Adipose tissue (tissue), 3 donors: ENCODE measurements around the gene KDM1B. TPM values are rescaled to one million over a fixed set of nuclear protein-coding genes. Genes with fewer than 3 reads are reported as not detected.

ENCODE experiments used
- H3K27ac ChIP-seq: one replicate; pipeline ENCODE4 v1.5.1; 2013; ENCODE audit warnings: low read depth, low read length
- WGBS, 3 donors: extraction: QIAGEN DNeasy Blood & Tissue Kit; methylation state at CpG; one replicate each; pipeline ENCODE4 v1.1.7; 2013; 5-methylcytosine and 5-hydroxymethylcytosine counted together
- polyA plus RNA-seq, 3 donors: library from polyadenylated mRNA; stranded (reverse); fragments of 200-250 nt; gene quantifications; one replicate each; pipeline ENCODE4 v1.2.3, GENCODE V29; 2013
- donor health status: healthy with polysubstance abuse.
- donor health status: Bipolar disorder and iron deficiency.
- donor health status: healthy.

The KDM1B gene
- polyA plus RNA-seq, 3 donors, result 4.0 to 9.7 (median 4.9) TPM

DNA sequence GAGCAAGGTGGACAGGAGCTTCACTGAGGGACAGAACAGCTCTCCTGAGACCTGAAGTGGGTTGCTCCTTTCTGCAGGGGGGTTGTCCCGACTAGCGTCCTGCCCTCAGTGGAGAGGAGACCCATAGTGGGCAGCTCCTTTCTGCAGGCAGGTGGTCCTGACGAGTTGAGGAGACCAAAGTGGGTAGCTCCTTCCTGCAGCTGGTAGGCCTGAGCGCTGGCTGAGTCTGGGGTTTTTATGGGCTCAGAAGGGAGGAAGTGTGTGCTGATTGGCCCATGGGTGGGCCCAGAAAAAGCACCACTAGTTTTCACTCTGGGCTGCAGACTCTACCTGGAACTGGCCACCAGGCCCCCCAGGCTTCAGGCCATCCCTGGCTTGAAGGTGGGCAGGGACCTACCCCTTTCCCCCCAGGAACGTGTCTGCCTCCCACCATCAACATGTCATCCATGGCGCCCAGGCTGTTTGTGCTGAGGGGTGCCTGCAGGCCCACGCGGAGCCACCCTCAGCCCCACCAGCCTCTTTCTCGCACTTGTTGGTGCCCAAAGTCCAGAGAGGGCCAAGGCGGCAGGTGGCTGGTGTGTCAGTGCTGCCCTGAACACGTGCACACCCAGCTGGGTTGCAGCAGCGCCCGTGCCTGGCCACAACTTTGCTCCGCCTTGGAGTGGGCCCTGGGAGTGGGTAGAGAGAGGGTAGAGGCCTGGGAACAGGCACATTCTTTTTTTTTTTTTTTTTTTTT lies 110.7 kb downstream of the KDM1B start:
- H3K27ac ChIP-seq, result no peak overlapping the region
- 94 to 97% (median 94%) methylated on average over 14 of the region's 14 CpGs for WGBS, 3 donors

DNA sequence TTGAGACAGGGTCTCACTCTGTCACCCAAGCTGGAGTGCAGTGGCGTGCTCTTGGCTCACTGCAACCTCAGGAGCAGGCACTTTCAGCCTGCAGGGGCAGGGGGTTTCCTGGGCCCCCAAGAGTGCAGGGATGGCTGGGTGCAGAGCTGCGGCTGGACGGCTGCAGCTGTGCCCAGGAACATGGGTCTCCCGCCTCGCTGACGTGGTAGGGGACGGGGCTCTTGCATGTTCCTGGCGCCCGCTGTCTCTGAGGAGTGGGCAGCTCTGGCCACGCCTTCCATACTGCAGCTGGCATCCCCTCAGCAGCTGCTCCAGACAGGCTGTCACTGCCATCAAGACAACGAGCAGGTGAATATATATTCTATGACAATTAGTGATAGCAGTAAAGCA lies 111.3 kb downstream of the KDM1B start:
- no peak overlapping the region for H3K27ac ChIP-seq
- WGBS, 3 donors, result 90 to 98% (median 91%) methylated on average over 11 of the region's 11 CpGs

DNA sequence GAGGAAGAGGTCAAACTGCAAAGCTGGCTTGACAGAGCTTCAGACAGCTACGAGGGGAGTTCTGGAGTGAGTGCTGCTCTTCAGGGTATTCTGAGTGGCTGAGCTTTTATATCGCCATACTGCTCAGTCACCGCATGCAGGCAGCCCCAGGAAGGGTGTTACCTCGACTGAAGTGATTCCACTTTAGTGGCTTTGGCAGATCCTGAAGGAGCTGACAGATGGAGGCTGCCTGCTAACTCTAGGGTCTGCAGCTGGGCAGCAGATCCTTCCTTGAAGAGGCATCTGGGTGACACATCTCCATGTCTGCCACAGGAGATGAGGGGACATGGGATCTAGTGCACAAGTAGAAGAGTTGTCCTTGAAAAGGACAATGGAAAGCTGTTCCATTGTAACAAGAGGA lies 112.8 kb downstream of the KDM1B start:
- no peak overlapping the region for H3K27ac ChIP-seq
- 71 to 81% (median 78%) methylated on average over 4 of the region's 4 CpGs for WGBS, 3 donors

DNA sequence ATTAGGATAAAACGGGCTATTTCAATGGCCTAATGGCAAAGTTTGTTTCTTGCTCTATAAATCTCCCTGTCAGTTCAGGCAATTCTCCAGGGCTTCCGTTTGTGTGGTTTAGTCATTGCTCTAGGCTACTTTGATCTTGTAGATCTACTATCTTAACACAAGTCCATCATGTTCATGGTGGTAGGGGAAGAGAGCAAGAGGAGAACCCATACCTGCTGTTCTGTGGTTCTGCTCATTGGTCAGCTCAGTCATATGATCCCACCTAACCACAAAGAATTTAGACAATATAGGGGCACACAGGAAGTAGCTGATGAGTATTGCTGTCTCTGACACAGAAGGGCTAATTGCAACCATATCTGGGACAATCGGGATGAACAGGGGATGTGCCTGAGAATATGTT lies 114.0 kb downstream of the KDM1B start:
- no peak overlapping the region for H3K27ac ChIP-seq
- 11 to 29% (median 21%) methylated on average over 3 of the region's 3 CpGs for WGBS, 3 donors

DNA sequence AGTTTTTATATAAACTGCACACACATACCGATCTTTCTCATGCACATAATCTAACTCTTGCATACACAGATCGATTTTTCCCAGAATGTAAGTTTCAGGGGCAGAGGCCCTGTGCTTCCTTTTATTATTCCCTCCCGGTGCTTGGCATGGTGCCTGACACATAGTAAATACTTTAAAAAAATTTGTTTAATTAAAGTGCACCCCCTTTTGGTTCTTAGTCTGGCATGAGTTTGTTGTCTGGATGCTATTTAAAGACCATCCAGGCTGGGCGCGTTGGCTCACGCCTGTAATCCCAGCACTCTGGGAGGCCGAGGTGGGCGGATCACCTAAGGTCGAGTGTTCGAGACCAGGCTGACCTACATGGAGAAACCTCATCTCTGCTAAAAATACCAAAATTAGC lies 114.5 kb downstream of the KDM1B start:
- H3K27ac ChIP-seq, result no peak overlapping the region
- 16 to 67% (median 67%) methylated on average over 10 of the region's 10 CpGs for WGBS, 3 donors

DNA sequence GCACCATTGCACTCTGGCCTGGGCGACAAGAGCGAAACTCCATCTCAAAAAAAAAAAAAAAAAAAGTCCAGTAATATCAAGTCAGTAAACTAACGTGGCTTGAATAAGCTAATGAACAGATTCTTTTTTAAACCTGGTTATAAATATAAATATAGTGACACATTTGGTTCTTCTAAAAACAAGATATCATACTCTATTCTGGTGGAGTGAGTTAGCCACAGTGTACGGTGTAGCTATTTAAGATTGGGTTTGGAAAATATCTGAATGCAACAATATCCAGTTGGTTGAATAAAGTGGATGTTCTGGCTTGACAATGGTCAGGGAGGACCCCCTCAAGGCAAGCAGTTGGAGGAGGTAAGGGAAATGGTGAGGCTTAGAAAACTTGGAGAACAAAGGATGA lies 115.0 kb downstream of the KDM1B start:
- no peak overlapping the region for H3K27ac ChIP-seq
- WGBS, 3 donors, result 81 to 94% (median 91%) methylated on average over 4 of the region's 4 CpGs

Other genes with a start within 250 kb of the KDM1B start
- 10 to 100 TPM in 2 of 3 donors, 1 to 10 TPM in 1; 8.6 to 26.8 (median 21.8) TPM for gene KIF13A, start 167.8 kb upstream of the KDM1B start, polyA plus RNA-seq
- gene NHLRC1, start 32.7 kb upstream of the KDM1B start, polyA plus RNA-seq, result 1 to 10 TPM in 2 of 3 donors, under 1 TPM in 1; 0.11 to 1.6 (median 1.5) TPM
- gene TPMT, start 345 bp upstream of the KDM1B start, polyA plus RNA-seq, result 10 to 100 TPM in 1 of 3 donors, 1 to 10 TPM in 2; 7.5 to 11.2 (median 8.0) TPM
- 10 to 100 TPM; 16.1 to 53.3 (median 31.0) TPM for gene DEK, start 109.1 kb downstream of the KDM1B start, polyA plus RNA-seq
- gene RNF144B, start 231.9 kb downstream of the KDM1B start, polyA plus RNA-seq, result 10 to 100 TPM in 2 of 3 donors, 1 to 10 TPM in 1; 2.1 to 16.5 (median 12.7) TPM